GM18508 (cell line): ENCODE measurements around the gene SLC16A7.

Experiments
- ATAC-seq: cut with Tn5 transposase; IDR thresholded peaks from one replicate; pipeline ENCODE4 v1.9.1; 2021; ENCODE audit warnings: moderate number of reproducible peaks; ENCODE audit not compliant: insufficient read depth, unreplicated experiment

Gene SLC16A7

GRCh38 chr12:59660921-59661597 lies 65.2 kb downstream of the SLC16A7 start:
- no peak for ATAC-seq

GRCh38 chr12:59664495-59664894 lies 68.7 kb downstream of the SLC16A7 start:
- ATAC-seq = no peak

- ATAC-seq = no peak
Measured at GRCh38 chr12:59665701-59666100, 69.9 kb downstream of the SLC16A7 start.

- no peak for ATAC-seq
Measured at GRCh38 chr12:59668674-59669073, 72.8 kb downstream of the SLC16A7 start.

GRCh38 chr12:59672273-59672672 lies 76.4 kb downstream of the SLC16A7 start:
- ATAC-seq = no peak

- no peak for ATAC-seq
Measured at GRCh38 chr12:59675461-59675860, 79.6 kb downstream of the SLC16A7 start.

- no peak for ATAC-seq
Measured at GRCh38 chr12:59677857-59678256, 82.0 kb downstream of the SLC16A7 start.

- no peak for ATAC-seq
Measured at GRCh38 chr12:59678759-59679411, 83.1 kb downstream of the SLC16A7 start.

GRCh38 chr12:59689776-59690175 lies 93.9 kb downstream of the SLC16A7 start:
- ATAC-seq = no peak

- ATAC-seq = no peak
Measured at GRCh38 chr12:59695379-59695778, 99.5 kb downstream of the SLC16A7 start.

GRCh38 chr12:59698600-59698999 lies 102.8 kb downstream of the SLC16A7 start:
- ATAC-seq = no peak

- no peak for ATAC-seq
Measured at GRCh38 chr12:59699421-59700152, 103.8 kb downstream of the SLC16A7 start.

GRCh38 chr12:59700153-59700450 lies 104.3 kb downstream of the SLC16A7 start:
- no peak for ATAC-seq

- ATAC-seq = no peak
Measured at GRCh38 chr12:59708064-59708463, 112.2 kb downstream of the SLC16A7 start.

- no peak for ATAC-seq
Measured at GRCh38 chr12:59708484-59708883, 112.7 kb downstream of the SLC16A7 start.

- ATAC-seq = no peak
Measured at GRCh38 chr12:59710004-59710628, 114.3 kb downstream of the SLC16A7 start.

GRCh38 chr12:59710964-59711363 lies 115.1 kb downstream of the SLC16A7 start:
- no peak for ATAC-seq

- ATAC-seq = no peak
Measured at GRCh38 chr12:59715434-59715833, 119.6 kb downstream of the SLC16A7 start.

- no peak for ATAC-seq
Measured at GRCh38 chr12:59716043-59716442, 120.2 kb downstream of the SLC16A7 start.

- ATAC-seq = no peak
Measured at GRCh38 chr12:59717436-59717835, 121.6 kb downstream of the SLC16A7 start.

- no peak for ATAC-seq
Measured at GRCh38 chr12:59719701-59720100, 123.9 kb downstream of the SLC16A7 start.
